Astrocyte (in vitro differentiated cells and primary cell): ENCODE measurements around the gene FRYL.

Source experiments
- CTCF ChIP-seq: IDR thresholded peaks from 2 replicates; pipeline ENCODE4 v1.5.1; 2011; ENCODE audit warnings: low read depth, mild to moderate bottlenecking, inconsistent platforms, low read length, moderate library complexity; ENCODE audit not compliant: insufficient read depth
- EZH2 ChIP-seq: IDR thresholded peaks from 2 replicates; pipeline ENCODE4 v1.6.1; 2012; ENCODE audit warnings: mild to moderate bottlenecking, low read length, inconsistent platforms; ENCODE audit not compliant: insufficient read depth

DNA sequence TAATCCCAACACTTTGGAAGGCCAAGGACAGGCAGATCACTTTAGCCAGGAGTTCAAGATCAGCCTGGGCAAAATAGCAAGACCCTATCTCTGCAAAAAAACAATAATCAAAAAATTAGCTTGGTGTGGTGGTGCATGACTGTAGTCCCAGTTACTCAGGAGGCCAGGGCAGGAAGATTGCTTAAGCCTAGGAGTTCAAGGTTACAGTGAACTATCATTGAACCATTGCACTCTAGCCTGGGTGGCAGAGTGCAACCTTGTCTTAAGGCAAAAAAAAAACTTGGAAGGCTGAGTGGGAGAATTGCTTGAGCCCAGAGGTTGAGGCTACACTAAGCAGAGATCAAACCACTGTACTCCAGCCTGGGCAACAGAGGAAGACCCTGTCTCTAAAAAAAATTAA, 5.2 kb upstream of the FRYL start:
- TF ChIP-seq CTCF (no peak), EZH2 (no peak)
